HepG2 (cell line): ENCODE measurements around the gene USP12. TPM values are rescaled to one million over a fixed set of nuclear protein-coding genes. Genes with fewer than 3 reads are reported as not detected.

ENCODE experiments used
- EED ChIP-seq: sonication (generic); formaldehyde crosslinking; IDR thresholded peaks from 2 replicates; pipeline ENCODE4 v1.5.0; 2020; ENCODE audit warnings: mild to moderate bottlenecking, missing genetic modification reagents
- FOXA3 ChIP-seq: IDR thresholded peaks from 2 replicates; pipeline ENCODE4 v1.6.1; 2016; ENCODE audit warnings: missing genetic modification reagents, missing compliant biosample characterization
- GFI1 ChIP-seq: sonication (generic); formaldehyde crosslinking; IDR thresholded peaks from 2 replicates; pipeline ENCODE4 v1.5.0; 2020; ENCODE audit warnings: missing genetic modification reagents, mild to moderate bottlenecking, borderline replicate concordance
- HDAC1 ChIP-seq: sonication (generic); formaldehyde crosslinking; IDR thresholded peaks from 2 replicates; pipeline ENCODE4 v1.5.1; 2020; ENCODE audit warnings: mild to moderate bottlenecking, missing genetic modification reagents
- HMGA1 ChIP-seq: sonication (generic); formaldehyde crosslinking; conservative IDR thresholded peaks from 2 replicates; pipeline ENCODE4 v1.4.0; 2020; ENCODE audit warnings: missing genetic modification reagents
- KMT2A ChIP-seq: sonication (generic); formaldehyde crosslinking; IDR thresholded peaks from 2 replicates; pipeline ENCODE4 v1.4.0; 2020; ENCODE audit warnings: missing genetic modification reagents
- MXD4 ChIP-seq: IDR thresholded peaks from 2 replicates; pipeline ENCODE4 v1.6.1; 2016; ENCODE audit warnings: mild to moderate bottlenecking, missing biosample characterization, missing genetic modification reagents
- MXI1 ChIP-seq: IDR thresholded peaks from 3 replicates; pipeline ENCODE4 v1.6.1; 2012; ENCODE audit warnings: low read depth, low read length, inconsistent platforms, borderline replicate concordance
- NFKB2 ChIP-seq: sonication (generic); formaldehyde crosslinking; IDR thresholded peaks from 2 replicates; pipeline ENCODE4 v1.4.0; 2020; ENCODE audit warnings: missing genetic modification reagents, borderline replicate concordance
- NR1H2 ChIP-seq: sonication (generic); formaldehyde crosslinking; IDR thresholded peaks from 2 replicates; pipeline ENCODE4 v1.8.1; 2022; ENCODE audit warnings: low read depth, missing genetic modification reagents, borderline replicate concordance
- POGK ChIP-seq: sonication (generic); formaldehyde crosslinking; conservative IDR thresholded peaks from 2 replicates; pipeline ENCODE4 v1.8.0; 2022; ENCODE audit warnings: mild to moderate bottlenecking, moderate library complexity, missing genetic modification reagents
- RAD51 ChIP-seq: fragments of 450-650 bp; IDR thresholded peaks from 2 replicates; pipeline ENCODE4 v1.6.1; 2016; ENCODE audit warnings: borderline replicate concordance
- SP2 ChIP-seq: sonication (generic); formaldehyde crosslinking; IDR thresholded peaks from 2 replicates; pipeline ENCODE4 v1.5.1; 2020; ENCODE audit warnings: mild to moderate bottlenecking, missing genetic modification reagents
- ZBTB7A ChIP-seq: sonication (generic); formaldehyde crosslinking; IDR thresholded peaks from 2 replicates; pipeline ENCODE4 v1.8.0; 2022; ENCODE audit warnings: mild to moderate bottlenecking, missing genetic modification reagents
- ZBTB7B ChIP-seq: sonication (generic); formaldehyde crosslinking; IDR thresholded peaks from 2 replicates; pipeline ENCODE4 v1.4.0; 2020; ENCODE audit warnings: missing genetic modification reagents
- ZNF207 ChIP-seq: fragments of 450-650 bp; IDR thresholded peaks from 2 replicates; pipeline ENCODE4 v1.6.1; 2016; ENCODE audit warnings: antibody characterized with exemption, borderline replicate concordance
- ZNF335 ChIP-seq: sonication (generic); formaldehyde crosslinking; IDR thresholded peaks from 2 replicates; pipeline ENCODE4 v1.4.0; 2020; ENCODE audit warnings: missing genetic modification reagents
- ZNF552 ChIP-seq: sonication (generic); formaldehyde crosslinking; IDR thresholded peaks from 2 replicates; pipeline ENCODE4 v1.9.0; 2022; ENCODE audit warnings: missing genetic modification reagents, mild to moderate bottlenecking, borderline replicate concordance
- ZNF7 ChIP-seq: IDR thresholded peaks from 2 replicates; pipeline ENCODE4 v1.6.1; 2016; ENCODE audit warnings: missing biosample characterization, missing genetic modification reagents
- ZNF766 ChIP-seq: sonication (generic); formaldehyde crosslinking; IDR thresholded peaks from 2 replicates; pipeline ENCODE4 v1.5.0; 2020; ENCODE audit warnings: missing genetic modification reagents, borderline replicate concordance
- ZNF773 ChIP-seq: sonication (generic); formaldehyde crosslinking; IDR thresholded peaks from 2 replicates; pipeline ENCODE4 v1.4.0; 2020; ENCODE audit warnings: missing genetic modification reagents, borderline replicate concordance
- ZSCAN21 ChIP-seq: sonication (generic); formaldehyde crosslinking; IDR thresholded peaks from 2 replicates; pipeline ENCODE4 v1.8.0; 2022; ENCODE audit warnings: mild to moderate bottlenecking, missing genetic modification reagents, moderate library complexity, borderline replicate concordance
- polyA plus RNA-seq, 8 experiments: library from polyadenylated mRNA; depleted of rRNA in 3 of 8; stranded (reverse) in 7 of 8; unstranded in 1 of 8; fragments of >200 nt; fragmentation: Illumina TruSeq in 4 of 8; extraction: Trizol in 4 of 8; gene quantifications; 2 replicates each; pipeline versions ENCODE4 v1.2.1 to v1.2.3, GENCODE V29; 2011 to 2016; ENCODE audit warnings: low read depth in 4 of 8, missing spikeins in 1 of 8, mixed read lengths in 1 of 8; ENCODE audit not compliant: insufficient read depth in 1 of 8
- total RNA-seq, 5 experiments: library from RNA; depleted of rRNA; stranded (reverse); fragments of >200 nt; fragmentation: Illumina TruSeq; extraction: Trizol; gene quantifications; 2 replicates each; pipeline ENCODE4 v1.2.3, GENCODE V29; 2016; ENCODE audit warnings: low read depth in 1 of 5
- TF ChIP-seq, protein P1 (sequence below), 2 experiments: sonication (generic) in 1 of 2; formaldehyde crosslinking in 1 of 2; IDR thresholded peaks; 2 replicates each; pipeline versions ENCODE4 v1.4.0 to v1.6.1; 2018 to 2020; ENCODE audit warnings: missing genetic modification reagents in 2 of 2, borderline replicate concordance in 1 of 2, low read depth in 1 of 2, mild to moderate bottlenecking in 1 of 2, missing biosample characterization in 1 of 2
- TF ChIP-seq, protein P2 (sequence below): sonication (generic); formaldehyde crosslinking; IDR thresholded peaks from 2 replicates; pipeline ENCODE4 v1.5.1; 2020; ENCODE audit warnings: missing genetic modification reagents, mild to moderate bottlenecking, borderline replicate concordance
- TF ChIP-seq, protein P3 (sequence below): sonication (generic); formaldehyde crosslinking; IDR thresholded peaks from 2 replicates; pipeline ENCODE4 v1.4.0; 2020; ENCODE audit warnings: missing genetic modification reagents

USP12 gene
- total and polyA plus RNA-seq, 2 of the 13 experiments (the other 11 are each of a cell fraction or from before 2014, with no cell fraction given) = 9.8 to 19.5 TPM

- TF ChIP-seq ZBTB7B (CRISPR knock-in tag) (peak; percentile 97), ZSCAN21 (CRISPR knock-in tag) (peak; percentile 42; the same call in 1 of the 2 replicates), KMT2A (CRISPR knock-in tag) (peak; percentile 49; the same call in 1 of the 2 replicates), NFKB2 (CRISPR knock-in tag) (peak; percentile 72; the same call in 1 of the 2 replicates), FOXA3 (CRISPR knock-in tag) (0 out of 2 replicates have a peak, but pooled peaks have one; percentile 12), GFI1 (CRISPR knock-in tag) (no peak), MXD4 (CRISPR knock-in tag) (peak; percentile 27; the same call in 1 of the 2 replicates), HDAC1 (CRISPR knock-in tag) (peak; percentile 50; the same call in 1 of the 2 replicates), MXI1 (peak; percentile 67; the same call in 1 of the 3 replicates), SP2 (CRISPR knock-in tag) (no peak), ZNF207 (no peak), ZNF773 (CRISPR knock-in tag) (peak; percentile 19; the same call in 1 of the 2 replicates), ZNF7 (CRISPR knock-in tag) (0 out of 2 replicates have a peak, but pooled peaks have one; percentile 14), EED (no peak), POGK (CRISPR knock-in tag) (peak; percentile 56; the same call in 1 of the 2 replicates), ZNF335 (CRISPR knock-in tag) (0 out of 2 replicates have a peak, but pooled peaks have one; percentile 70), HMGA1 (CRISPR knock-in tag) (no peak), ZNF552 (CRISPR knock-in tag) (no peak), RAD51 (no peak), ZNF766 (CRISPR knock-in tag) (peak; percentile 66; the same call in 1 of the 2 replicates), ZBTB7A (CRISPR knock-in tag) (peak; percentile 96), NR1H2 (CRISPR knock-in tag) (no peak)
- TF ChIP-seq, protein P1, sequence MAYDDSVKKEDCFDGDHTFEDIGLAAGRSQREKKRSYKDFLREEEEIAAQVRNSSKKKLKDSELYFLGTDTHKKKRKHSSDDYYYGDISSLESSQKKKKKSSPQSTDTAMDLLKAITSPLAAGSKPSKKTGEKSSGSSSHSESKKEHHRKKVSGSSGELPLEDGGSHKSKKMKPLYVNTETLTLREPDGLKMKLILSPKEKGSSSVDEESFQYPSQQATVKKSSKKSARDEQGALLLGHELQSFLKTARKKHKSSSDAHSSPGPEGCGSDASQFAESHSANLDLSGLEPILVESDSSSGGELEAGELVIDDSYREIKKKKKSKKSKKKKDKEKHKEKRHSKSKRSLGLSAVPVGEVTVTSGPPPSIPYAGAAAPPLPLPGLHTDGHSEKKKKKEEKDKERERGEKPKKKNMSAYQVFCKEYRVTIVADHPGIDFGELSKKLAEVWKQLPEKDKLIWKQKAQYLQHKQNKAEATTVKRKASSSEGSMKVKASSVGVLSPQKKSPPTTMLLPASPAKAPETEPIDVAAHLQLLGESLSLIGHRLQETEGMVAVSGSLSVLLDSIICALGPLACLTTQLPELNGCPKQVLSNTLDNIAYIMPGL (CRISPR knock-in tag; IDR thresholded peaks at IDR 0.05; ENCODE audit: borderline replicate concordance in 1 of 2, low read depth in 1 of 2) = peak; percentile 45 to 47; a peak in 1 of 4 replicates
- TF ChIP-seq, protein P2, sequence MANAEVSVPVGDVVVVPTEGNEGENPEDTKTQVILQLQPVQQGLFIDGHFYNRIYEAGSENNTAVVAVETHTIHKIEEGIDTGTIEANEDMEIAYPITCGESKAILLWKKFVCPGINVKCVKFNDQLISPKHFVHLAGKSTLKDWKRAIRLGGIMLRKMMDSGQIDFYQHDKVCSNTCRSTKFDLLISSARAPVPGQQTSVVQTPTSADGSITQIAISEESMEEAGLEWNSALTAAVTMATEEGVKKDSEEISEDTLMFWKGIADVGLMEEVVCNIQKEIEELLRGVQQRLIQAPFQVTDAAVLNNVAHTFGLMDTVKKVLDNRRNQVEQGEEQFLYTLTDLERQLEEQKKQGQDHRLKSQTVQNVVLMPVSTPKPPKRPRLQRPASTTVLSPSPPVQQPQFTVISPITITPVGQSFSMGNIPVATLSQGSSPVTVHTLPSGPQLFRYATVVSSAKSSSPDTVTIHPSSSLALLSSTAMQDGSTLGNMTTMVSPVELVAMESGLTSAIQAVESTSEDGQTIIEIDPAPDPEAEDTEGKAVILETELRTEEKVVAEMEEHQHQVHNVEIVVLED = peak; percentile 53
- TF ChIP-seq, protein P3, sequence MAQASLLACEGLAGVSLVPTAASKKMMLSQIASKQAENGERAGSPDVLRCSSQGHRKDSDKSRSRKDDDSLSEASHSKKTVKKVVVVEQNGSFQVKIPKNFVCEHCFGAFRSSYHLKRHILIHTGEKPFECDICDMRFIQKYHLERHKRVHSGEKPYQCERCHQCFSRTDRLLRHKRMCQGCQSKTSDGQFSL (CRISPR knock-in tag) = peak; percentile 57
These were observed 350 bp upstream of the USP12 start (continued) for GRCh38 chr13:27171827-27172494.
